Measurements from ENCODE around the gene GBE1. TPM values are rescaled to one million over a fixed set of nuclear protein-coding genes. Genes with fewer than 3 reads are reported as not detected.
A peak's percentile ranks its signal among the peaks of the same experiment; 100 is the strongest.

GBE1 gene
- total and polyA plus RNA-seq, 9 of the 15 experiments (the other 6 are each of a cell fraction or from before 2014, with no cell fraction given): 7.9 to 25.6 (median 13.1) TPM

- TF ChIP-seq TOE1 (IDR thresholded peaks at IDR 0.05; ENCODE audit: borderline replicate concordance): 0 out of 2 replicates have a peak, but pooled peaks have one; percentile 68
- no peak for TF ChIP-seq TOE1 (CRISPR knock-in tag; IDR thresholded peaks at IDR 0.05; ENCODE audit: borderline replicate concordance, low read depth)
- TF ChIP-seq ZBTB40 (IDR thresholded peaks at IDR 0.05): no peak
- no peak for TF ChIP-seq ZBTB40 (CRISPR knock-in tag; IDR thresholded peaks at IDR 0.05)
- TF ChIP-seq PBX2 (CRISPR knock-in tag; IDR thresholded peaks at IDR 0.05; ENCODE audit: low read depth): no peak
- TF ChIP-seq PBX2 (tag; conservative IDR thresholded peaks at IDR 0.05; ENCODE audit: low read depth): no peak
- TF ChIP-seq SNRNP70 (optimal IDR thresholded peaks at IDR 0.05; ENCODE audit: low read depth, low read length): no peak
- TF ChIP-seq SAFB2 (IDR thresholded peaks at IDR 0.05; ENCODE audit: borderline replicate concordance, low read depth, low read length, severe bottlenecking): no peak
- no peak for TF ChIP-seq RFX7 (CRISPR knock-in tag; IDR thresholded peaks at IDR 0.05)
- no peak for TF ChIP-seq USF2 (CRISPR knock-in tag; IDR thresholded peaks at IDR 0.05)
- TF ChIP-seq TCF7 (IDR thresholded peaks at IDR 0.05; ENCODE audit: borderline replicate concordance): 0 out of 2 replicates have a peak, but pooled peaks have one; percentile 59
- TF ChIP-seq BCOR (IDR thresholded peaks at IDR 0.05): no peak
- no peak for TF ChIP-seq MED1 (CRISPR knock-in tag; IDR thresholded peaks at IDR 0.05; ENCODE audit: borderline replicate concordance)
- TF ChIP-seq LCOR (CRISPR knock-in tag; IDR thresholded peaks at IDR 0.05): peak; percentile 44; the same call in 1 of the 2 replicates
Observed at GRCh38 chr3:81760924-81761903, at the start of gene GBE1 (continued).
